GM19463 (cell line): ENCODE data around the gene CD8B.
"Not testable (repeated sequence)": the region's sequence is repeated elsewhere in the genome, so short reads cannot be mapped to it uniquely, and the experiment has no call there.

Source experiments
- ATAC-seq: cut with Tn5 transposase; IDR thresholded peaks from one replicate; pipeline ENCODE4 v1.9.1; 2021; ENCODE audit warnings: mild to moderate bottlenecking, moderate library complexity; ENCODE audit not compliant: unreplicated experiment

Gene CD8B

DNA sequence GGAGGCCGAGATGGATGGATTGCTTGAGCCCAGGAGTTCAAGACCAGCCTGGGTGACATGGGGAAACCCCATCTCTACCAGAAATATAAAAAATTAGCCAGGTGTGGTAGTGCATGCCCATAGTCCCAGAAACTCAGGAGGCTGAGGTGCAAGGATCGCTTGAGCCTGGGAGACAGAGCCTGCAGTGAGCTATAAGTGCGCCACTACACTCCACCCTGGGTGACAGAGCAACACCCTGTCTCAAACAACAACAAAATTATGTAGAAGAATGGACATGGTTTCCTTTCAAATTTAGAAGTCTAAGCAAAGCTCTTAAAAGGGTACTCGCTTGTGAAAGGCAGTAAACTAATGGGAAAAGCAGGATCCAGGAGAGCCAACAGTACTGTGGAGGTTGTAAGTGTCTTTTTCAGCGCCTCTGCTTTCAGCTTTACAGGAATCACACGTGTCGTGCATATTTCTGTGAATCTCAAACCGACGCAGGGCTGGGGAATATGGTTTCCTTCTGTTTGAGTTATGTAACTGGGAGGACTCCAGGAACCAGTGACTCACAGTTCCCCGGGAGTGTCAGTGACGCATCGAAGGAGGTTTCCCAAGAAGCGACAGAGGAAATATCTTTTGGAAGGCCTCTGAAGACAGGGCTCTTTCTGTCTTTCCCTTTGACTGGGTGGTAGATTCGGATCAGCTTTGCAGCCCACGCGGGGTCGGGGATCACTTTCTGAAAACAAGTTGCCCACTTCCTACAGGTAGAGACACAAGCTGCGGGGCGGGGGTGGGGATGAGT, 24.6 kb downstream of the CD8B start:
- ATAC-seq: not testable (repeated sequence)

DNA sequence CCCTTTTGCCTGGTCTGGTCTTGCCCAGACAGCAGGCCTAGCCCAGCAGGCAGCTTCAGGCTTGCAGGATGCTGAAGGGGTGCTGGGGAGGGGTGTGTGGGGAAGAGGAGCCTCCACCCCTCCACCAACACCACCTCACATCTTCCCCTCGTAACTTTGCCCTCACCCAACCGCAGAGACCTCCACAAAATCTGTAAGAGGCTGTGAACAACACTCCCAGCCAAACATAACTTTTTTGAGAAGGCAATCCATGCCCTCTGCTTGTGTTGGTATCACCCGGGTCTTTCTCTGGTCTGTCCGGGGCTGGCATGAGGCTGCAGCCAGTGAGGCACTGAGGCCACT, 26.2 kb downstream of the CD8B start:
- not testable (repeated sequence) for ATAC-seq

DNA sequence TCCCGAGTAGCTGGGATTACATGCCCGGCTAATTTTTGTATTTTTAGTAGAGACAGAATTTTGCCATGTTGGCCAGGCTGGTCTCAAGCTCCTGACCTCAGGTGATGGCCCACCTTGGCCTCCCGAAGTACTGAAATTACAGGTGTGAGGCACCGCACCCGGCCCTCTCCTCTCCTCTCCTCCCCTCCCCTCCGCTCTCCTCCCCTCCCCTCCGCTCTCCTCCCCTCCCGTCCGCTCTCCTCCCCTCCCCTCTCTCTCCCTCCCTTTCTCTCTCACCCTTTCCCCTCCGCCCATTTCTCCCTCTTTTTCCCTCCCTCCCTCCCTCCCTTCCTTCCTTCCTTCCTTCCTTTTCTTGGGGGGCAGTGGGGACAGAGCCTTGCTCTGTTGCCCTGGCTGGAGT, 28.4 kb downstream of the CD8B start:
- no peak for ATAC-seq

DNA sequence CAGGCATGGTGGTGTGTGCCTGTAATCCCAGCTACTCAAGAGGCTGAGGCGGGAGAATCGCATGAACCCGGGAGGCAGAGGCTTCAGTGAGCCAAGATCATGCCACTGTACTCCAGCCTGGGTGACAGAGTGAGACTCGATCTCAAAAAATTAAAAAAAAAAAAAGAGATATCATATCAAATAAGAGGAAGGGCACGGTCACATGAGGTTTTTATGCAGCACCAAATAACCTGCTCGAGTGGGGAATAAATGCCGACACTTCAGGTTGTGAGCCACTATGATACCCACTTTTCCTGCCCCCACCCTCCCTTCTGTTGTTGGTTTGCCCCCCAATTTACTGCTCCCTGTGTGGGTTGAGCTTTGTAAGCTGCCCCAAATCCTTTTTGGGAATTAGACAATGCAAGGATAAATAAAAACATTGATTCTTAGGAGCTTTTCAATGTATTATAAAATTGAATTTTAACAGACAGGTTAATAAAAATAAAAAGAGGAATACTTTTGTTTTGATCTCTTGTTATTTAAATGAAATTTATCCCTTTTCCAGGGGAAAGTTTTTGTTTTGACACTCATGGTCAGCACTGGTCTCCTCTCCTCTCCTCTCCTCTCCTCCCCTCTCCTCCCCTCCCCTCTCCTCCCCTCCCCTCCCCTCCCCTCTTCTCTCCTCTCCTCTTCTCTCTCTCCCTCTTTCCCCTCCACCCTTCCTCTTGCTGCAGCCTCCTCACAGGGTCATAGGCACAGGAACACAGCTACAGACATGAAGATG, 29.2 kb downstream of the CD8B start:
- no peak for ATAC-seq

DNA sequence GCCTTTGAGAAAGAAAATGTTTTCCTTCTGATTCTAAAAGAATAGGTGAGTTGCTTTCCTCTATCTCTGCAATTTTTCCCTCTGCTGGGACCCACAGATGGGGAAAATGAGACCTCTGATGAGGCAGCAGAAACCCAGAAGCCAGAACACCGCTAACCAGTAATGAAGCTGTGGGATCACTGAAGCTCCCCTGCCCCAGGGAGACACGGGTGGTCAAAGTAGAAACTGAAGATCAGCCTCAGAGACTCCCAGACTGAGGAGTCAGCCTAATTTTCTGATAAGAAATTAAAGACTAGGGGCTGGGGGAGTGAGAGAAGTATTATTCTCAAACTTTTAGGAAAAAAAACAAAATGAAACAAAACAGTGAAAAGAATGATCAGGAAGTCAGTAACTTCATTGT, 30.1 kb downstream of the CD8B start:
- no peak for ATAC-seq

DNA sequence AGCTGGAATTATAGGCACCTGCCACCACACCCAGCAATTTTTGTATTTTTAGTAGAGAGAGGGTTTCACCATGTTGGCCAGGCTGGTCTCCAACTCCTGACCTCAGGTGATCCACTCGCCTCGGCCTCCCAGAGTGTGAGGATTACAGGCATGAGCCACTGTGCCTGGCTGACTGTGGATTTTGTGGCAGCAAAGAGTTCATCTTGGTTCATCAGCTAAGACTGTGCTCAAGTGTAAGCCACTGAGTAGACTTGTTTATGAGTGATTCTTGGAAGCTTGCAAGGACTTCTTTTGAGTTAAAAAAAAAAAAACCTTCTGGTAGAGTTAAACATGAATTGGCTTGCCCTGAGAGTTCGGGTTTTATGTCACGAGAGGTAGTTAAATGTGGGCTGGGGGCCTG, 34.7 kb downstream of the CD8B start:
- no peak for ATAC-seq

DNA sequence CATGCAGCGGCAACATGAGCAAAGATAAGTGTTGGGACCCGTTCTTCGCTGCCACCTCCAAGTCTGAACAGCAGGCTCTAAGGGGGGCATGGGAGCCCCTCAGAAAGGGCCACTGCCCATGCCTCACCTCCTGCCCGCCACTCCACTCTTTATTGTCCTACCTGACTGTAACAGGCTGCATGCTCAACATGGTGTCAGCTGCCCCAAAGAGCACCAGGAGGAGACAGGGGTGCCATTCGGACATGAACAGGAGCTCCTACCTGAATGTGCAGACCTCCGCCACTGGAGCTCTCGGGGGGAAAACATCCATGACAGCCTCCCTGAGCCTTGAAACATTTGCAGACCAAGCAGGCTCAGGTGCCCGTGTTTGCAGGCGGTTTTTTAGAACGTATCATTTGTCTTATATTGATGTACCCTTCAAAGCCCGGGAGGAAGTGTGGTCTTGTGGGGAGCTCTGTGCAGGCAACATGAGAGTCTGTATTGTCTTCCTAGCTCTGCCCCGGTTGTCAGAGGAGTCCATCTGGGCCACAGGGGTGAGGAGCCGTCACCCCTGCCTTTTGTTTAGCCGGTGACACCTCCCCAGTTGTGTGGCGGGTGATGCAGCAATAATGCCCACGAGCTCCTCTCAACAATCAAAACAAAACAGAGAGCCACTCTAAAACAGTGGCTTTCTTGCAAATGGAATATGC, 35.8 kb downstream of the CD8B start:
- no peak for ATAC-seq

DNA sequence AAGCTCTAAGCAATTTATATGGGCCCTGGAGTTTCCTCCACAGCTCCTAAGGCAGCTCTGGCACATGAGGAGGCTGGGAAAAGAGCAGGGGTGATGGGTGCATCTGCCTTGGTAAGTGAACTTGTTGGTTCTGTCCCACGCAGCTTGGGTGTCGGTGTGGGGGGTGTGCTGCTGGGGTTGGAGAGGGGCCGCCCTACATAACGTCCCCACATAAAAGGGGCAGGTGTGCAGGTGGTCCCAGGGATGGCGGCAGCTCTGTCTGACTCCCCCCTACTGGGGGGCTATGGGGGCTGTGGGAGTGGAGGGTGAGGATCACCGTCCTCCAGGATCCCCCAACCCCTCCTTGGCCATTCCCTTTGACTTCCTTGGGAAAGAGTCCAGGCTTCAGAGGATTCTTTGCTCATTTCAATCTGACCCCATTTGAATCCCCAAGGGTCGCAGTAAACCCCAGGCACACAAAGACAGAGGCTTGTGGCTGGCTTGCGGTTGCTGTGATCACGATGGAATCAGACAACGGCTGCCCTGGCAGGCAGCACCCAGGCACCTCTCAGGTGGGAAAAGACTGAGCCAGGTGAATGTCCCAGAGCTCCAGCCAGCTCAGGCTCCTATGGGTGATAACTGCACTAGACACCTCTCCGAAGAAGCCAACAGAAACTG, 36.5 kb downstream of the CD8B start:
- ATAC-seq: no peak

DNA sequence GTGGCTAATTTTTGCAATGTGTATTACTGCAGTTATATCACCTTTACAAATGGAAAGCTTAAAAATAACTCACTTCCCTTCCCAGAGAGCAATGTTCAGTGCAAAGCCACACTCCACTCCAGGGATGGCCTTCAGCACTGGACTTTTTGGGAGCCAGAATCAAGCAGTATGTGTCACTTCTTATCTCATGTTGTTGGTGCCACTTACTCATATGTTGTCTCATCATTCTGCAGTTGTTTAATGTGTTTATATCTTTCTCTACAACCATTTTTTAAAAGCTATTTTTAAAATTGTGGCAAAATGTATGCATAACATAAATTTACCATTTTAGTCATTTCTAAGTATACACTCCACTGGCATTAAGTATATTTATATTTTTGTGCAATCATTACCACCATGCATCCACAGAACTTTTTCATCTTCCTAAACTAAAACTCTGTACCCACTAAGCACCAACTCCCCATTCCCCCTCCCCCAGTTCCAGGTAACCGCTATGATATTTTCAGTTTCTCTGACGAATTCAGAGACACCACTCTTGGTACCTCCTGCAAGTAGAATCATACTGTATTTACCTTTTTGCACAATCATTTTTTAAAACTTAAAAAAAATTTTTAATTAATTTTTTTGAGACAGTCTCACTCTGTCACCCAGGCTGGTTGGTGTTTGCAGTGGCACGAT, 38.9 kb downstream of the CD8B start:
- ATAC-seq: no peak

DNA sequence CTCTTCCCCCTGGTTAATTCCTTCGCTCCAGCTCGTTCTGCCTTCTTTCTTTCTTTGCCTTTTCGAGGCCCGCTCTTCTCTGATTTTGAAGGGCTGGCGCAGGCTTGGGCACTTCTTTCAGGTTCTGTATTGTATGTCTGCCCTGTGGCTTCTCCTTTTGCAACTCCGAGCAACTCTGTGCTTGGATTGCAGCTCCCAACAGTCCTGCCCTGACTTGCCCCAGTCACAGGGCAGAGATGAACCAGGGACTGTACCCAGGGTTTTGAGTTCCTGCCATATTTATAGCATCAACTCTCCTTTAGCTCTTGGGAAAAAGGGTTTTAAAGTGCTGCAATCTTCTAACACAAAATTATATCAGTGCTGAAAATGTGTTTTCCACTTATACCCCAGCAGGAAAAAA, 39.8 kb downstream of the CD8B start:
- ATAC-seq: no peak

DNA sequence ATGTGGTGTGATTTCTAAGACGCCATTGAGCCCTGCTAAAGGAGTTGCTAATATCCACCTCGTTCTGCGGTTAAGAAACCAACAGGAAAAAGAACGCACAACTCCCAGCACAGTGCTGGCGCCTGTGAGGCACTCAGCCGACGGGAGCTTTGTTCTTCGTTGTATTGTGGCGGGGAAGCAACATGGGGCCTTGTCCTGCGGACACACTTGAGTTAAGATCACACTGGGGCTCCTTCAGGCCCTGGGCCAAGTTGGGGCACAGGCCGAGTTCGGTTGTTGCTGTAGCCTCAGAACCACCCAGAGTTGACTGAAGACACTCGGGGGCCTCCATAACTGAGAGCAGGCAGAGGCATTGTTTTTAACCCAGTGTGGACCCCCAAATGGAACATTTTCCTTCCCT, 40.4 kb downstream of the CD8B start:
- no peak for ATAC-seq

DNA sequence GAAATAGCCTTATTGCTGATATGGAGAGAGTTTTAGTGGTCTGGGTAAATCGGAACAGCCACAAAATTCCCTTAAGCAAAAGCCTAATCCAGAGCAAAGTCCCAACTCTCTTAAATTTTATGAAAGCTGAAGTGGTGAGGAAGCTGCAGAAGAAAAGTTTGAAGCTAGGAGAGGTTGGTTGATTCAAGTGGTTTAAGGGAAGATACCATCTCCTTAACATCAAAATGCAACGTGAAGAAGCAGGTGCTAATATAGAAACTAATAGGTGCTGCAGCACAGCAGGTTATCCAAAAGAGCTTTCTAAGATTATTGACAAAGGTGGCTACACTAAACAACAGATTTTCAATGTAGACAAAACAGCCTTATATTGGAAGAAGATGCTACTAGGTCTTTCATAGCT, 42.7 kb downstream of the CD8B start:
- no peak for ATAC-seq

DNA sequence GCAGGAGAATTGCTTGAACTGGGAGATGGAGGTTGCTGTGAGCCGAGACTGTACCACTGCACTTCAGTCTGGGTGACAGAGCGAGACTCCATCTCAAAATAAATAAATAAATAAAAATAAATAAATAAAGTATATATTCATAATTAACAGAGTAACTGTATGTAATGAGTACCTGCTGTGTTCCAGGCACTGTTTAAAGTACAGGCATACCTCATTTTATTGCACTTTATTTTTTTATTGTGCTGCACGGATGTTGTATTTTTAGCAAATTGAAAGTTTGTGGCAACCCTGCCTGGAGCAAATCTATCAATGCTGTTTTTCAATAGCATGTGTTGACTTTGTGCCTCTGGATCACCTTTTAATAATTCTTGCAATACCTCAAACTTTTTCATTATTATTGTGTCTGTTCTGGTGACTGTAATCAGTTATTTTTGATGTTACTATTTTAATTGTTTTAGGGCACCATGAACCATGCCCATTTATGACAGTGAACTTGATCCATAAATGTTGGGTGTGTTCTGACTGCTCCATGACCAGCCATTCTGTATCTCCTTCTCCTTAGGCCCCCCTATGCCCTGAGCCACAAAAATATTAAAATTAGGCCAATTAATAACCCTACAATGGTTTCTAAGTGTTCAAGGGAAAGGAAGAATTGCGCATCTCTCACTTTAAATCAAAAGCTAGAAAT, 43.4 kb downstream of the CD8B start:
- no peak for ATAC-seq

DNA sequence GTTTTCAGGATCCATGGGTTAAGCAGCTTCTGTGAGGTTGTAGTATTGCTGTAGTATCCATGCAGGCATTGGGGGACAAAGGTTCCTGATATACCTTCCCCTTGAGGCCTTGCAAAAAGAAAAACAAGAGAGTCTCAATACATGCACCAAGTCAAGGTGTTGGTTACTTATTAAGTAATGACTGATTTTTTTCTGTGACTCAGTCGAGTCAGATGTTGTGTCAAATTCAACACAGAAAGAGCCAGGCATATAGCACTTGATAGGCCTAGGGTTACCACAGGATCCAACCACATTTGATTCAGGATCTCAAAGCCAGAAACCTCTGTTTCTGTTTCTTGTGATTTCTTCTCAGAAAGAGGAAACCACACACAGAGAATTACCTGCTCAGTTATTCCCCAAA, 46.1 kb downstream of the CD8B start:
- no peak for ATAC-seq

DNA sequence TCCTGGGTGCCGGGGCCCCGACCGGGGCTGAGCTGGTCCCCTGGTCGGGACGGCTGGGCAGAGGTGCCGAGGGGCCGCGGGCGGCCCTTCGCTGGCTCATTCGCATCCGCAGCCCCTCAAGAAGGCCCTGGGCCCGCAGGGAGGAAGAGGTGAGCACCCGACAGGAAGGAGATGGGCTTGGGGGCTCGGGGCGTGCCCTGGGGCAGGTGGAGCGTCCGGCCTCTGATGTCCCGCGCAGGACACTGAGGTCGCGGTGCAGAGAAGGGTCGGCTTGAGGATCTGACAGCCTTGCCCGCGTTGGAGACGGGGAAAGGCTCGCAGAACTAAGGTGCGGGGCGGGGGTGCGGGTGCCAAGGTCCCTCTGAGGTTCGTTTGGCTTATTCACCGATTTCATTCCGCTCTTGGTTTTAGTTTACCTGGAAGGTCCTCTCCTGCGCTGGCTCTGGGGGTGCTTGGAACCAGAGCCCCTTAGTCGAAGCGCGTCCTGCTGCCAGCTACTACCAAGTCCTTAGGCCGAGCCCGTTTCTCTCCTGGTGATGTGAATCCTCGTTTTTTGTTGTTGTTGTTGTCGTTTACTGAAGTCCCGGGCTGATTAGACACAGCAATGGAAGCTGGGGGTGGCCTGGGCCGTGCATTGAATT, 52.1 kb downstream of the CD8B start:
- no peak for ATAC-seq

DNA sequence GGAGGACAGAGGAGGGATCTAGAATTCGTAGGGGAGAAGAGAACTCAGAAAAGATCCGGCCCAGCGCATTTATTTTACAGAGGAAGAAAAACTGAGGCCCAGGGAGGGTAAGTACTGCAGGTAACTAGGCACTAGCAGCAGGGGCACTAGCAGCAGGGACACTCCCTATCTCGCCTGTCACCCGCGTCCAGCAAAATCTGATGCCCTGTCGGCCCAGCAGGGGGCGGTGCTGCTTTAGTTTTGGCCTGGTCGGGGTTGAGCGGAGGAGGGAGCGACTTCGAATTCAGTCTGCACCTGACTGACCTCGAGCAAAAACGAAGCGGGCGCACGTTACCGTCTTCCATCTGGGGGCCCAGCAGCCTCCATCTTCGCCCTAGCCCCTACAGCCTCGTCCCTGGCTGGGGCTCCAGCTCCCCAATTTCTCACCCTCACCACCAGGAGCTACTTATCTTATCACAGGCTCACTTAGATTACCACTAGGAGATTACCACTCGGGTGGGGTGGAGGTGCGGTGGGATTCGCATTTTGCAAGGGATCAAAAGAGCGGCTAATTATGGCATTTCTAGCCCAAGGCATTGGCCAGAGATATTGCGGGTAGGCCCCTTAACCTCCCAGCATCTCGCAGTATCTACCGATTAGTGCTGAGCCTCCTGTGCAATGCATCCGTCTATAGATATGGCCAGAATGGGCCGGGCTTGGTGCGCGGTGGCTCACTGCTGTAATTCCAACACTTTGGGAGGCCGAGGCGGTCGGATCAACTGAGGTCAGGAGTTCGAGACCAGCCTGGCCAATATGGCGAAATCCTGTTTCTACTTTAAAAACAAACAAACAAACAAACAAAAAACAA, 53.1 kb downstream of the CD8B start:
- peak; percentile 97 for ATAC-seq

DNA sequence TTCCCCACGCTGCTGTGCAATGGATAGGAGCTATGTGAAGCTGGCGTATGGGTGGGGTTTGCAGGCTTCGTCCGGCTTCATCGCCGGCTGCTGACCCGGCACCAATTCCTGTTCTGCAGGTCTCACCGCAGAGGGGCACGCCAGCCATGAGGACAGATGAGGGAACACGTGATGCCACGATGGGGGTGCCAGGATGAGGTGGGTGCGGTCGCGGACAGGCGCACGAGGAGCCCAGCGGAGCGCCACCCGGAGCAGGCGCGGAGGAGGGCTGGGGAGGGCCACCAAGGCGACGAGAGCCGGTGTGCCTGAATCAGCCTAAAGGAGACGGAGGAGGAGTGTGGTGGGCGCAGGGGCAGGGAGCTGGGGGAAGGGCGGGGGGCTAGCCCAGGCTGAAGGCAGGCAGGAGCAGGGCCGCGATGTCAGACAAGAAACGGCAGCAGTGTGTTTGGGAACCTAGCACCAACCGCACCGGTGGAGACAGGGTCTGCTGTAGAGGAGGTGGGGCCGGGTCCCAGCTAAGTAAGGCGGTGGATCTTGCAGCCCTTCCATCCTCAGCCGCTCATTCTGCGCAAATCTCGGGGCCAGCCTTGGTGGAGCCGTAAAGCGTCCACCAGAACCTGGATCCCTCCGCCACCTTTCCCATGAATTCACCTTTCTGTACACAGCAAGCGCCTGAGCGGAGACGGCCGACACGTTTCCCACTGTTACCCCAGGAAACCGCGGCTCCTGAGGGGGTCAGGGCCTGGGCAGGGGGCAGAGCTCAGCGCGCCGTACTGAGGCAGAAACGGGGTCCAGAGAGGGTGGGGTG, 54.0 kb downstream of the CD8B start:
- peak; percentile 35 for ATAC-seq

DNA sequence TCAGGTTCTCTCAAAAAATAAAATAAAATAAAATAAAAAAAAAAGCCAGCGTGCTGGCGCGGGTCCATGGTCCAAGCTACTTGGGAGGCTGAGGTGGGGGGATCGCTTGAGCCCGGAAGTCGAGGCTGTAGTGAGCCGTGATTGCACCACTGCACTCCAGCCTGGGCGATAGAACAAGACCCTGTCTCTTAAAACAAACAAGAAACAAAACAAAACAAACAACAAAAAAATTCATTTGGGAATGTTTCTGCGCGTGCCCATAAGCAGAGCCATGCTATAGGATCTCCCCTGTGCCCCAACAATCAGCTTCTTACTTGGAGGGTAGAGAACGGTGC, 54.6 kb downstream of the CD8B start:
- no peak for ATAC-seq
